ENCODE results near the gene IFITM10. TPM values are rescaled to one million over a fixed set of nuclear protein-coding genes. Genes with fewer than 3 reads are reported as not detected.

The IFITM10 gene
- polyA plus RNA-seq, 1 experiment: 0.04 TPM

GRCh38 chr11:1751999-1752906 lies 1.9 kb upstream of the IFITM10 start:
- no peak overlapping the region for H3K27ac ChIP-seq (ENCODE audit: low read depth, low read length)
- POLR2A ChIA-PET: no interaction called here
- CTCF ChIA-PET: no interaction called here

DNA sequence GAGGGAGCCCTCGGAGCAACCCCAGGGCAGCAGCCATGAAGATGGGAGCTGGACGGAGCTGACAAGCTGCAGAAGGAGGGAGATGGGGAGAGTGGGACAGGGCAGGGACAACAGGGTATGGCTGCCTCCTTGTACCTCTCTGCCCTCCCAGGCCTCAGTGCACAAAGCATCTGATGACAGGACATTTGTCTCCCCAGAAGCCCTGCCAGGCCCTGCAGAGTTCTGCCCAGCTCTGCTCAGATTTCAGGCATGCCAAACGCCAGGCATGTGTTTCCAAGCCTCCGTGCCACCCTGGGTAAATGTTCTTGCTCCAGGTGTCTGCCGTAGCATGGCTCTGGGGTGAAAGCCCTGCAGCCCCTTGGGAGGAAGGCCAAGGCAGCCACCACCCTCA lies 1.1 kb upstream of the IFITM10 start:
- TF ChIP-seq CTCF (IDR thresholded peaks at IDR 0.05; ENCODE audit: low read depth, low read length): no peak
- peaks cover 18% of the 10 kb centered on the region for H3K27me3 ChIP-seq (ENCODE audit: control insufficient read depth, insufficient read depth, low read length)
- H3K9me3 ChIP-seq (ENCODE audit: control insufficient read depth, insufficient read depth, low read length): peaks cover 4% of the 10 kb centered on the region; the same call in 1 of the 2 replicates
- no peak overlapping the region for H3K27ac ChIP-seq (ENCODE audit: low read depth, low read length)
- no peak overlapping the region for H3K4me3 ChIP-seq (ENCODE audit: low read depth, low read length)
- no peak for DNase-seq (ENCODE audit: low read depth, low spot score)
- ChIA-PET CTCF (no interaction called here), POLR2A (no interaction called here)

More at GRCh38 chr11:1751999-1752906, 1.9 kb upstream of the IFITM10 start:
- no peak for DNase-seq (ENCODE audit: low read depth, low spot score)
- Histone ChIP-seq H3K9me3 (ENCODE audit: control insufficient read depth, insufficient read depth, low read length) (no peaks in the 10 kb centered on the region; the same call in 1 of the 2 replicates), H3K27me3 (ENCODE audit: control insufficient read depth, insufficient read depth, low read length) (peaks cover 15% of the 10 kb centered on the region), H3K4me3 (ENCODE audit: low read depth, low read length) (no peak overlapping the region)
- TF ChIP-seq CTCF (IDR thresholded peaks at IDR 0.05; ENCODE audit: low read depth, low read length): no peak

GRCh38 chr11:1750840-1751530 lies 590 bp upstream of the IFITM10 start:
- TF ChIP-seq CTCF (IDR thresholded peaks at IDR 0.05; ENCODE audit: low read depth, low read length): no peak
- Histone ChIP-seq H3K27me3 (ENCODE audit: control insufficient read depth, insufficient read depth, low read length) (peaks cover 18% of the 10 kb centered on the region), H3K9me3 (ENCODE audit: control insufficient read depth, insufficient read depth, low read length) (peaks cover 7% of the 10 kb centered on the region), H3K4me3 (ENCODE audit: low read depth, low read length) (no peak overlapping the region), H3K27ac (ENCODE audit: low read depth, low read length) (no peak overlapping the region)
- no peak for DNase-seq (ENCODE audit: low read depth, low spot score)
- CTCF ChIA-PET: no interaction called here
- POLR2A ChIA-PET: no interaction called here

DNA sequence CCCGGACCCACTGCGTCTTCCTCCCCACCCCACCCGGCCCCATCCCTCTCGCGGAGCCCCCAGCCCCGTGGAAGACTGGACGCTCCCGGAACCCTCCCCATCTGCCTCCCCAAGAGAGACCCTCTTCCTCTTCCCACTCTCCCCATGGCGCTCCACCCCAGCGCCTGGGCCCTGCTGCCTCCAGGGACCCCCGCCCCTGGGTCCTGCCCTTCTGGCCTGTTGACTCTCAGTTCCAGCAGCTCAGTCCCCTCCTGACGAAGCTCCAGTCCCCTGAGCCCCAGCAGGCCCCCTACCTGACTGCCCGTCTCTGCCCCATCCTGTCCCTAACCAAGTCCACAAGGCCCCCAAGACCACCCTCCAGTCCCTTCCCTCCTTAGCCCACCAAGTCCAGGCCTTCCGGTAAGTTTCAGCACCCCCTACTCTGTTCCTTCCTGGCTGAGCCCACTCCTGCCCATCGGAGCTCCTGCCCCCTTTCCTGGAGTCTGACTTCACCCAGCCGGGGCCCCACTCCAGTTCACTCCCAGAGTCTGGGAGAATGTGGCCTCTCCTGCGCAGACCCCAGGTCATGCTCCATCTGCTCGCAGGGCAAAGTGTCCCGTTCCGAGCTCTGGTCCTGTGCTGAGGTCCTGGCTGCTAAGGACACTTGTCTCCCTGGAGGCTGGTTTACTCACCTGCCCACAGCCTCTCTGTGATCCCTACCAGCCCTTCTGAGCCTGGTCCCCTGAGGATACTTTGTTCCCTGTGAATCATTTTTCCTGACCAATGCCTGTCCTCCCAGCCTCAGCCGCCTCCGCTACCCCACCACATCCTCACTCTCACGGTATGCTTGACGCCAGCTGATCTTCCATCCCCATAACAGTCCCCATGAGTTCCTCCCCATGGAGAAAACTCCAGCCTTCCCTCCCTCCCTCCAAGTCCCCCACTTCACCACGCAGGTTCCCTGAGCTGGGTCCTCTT lies 722 bp downstream of the IFITM10 start:
- ChIA-PET CTCF (no interaction called here), POLR2A (no interaction called here)
- TF ChIP-seq CTCF (IDR thresholded peaks at IDR 0.05; ENCODE audit: low read depth, low read length): no peak
- Histone ChIP-seq H3K27ac (ENCODE audit: low read depth, low read length) (no peak overlapping the region), H3K4me3 (ENCODE audit: low read depth, low read length) (no peak overlapping the region), H3K27me3 (ENCODE audit: control insufficient read depth, insufficient read depth, low read length) (peaks cover 18% of the 10 kb centered on the region), H3K9me3 (ENCODE audit: control insufficient read depth, insufficient read depth, low read length) (peaks cover 18% of the 10 kb centered on the region)
- no peak for DNase-seq (ENCODE audit: low read depth, low spot score)
